Liver (tissue), 9 donors: Measurements from ENCODE around the gene HSDL2. TPM values are rescaled to one million over a fixed set of nuclear protein-coding genes. Genes with fewer than 3 reads are reported as not detected.

Experiments
- DNase-seq: peaks from one replicate; pipeline ENCODE4 v3.0.0-alpha.2; 2017; ENCODE audit warnings: low spot score
- H3K27ac ChIP-seq, 2 donors: one replicate each; pipeline ENCODE4 v1.7.0; 2013; ENCODE audit warnings: inconsistent platforms in 2 of 2, low read length in 2 of 2, control low read depth in 1 of 2, low read depth in 1 of 2, mild to moderate bottlenecking in 1 of 2
- H3K27me3 ChIP-seq, 4 donors: one replicate each; pipeline versions ENCODE4 v1.6.1 to v1.7.0; 2013; ENCODE audit warnings: low read length in 3 of 4, inconsistent platforms in 1 of 4, mild to moderate bottlenecking in 1 of 4, moderate library complexity in 1 of 4; ENCODE audit not compliant: control insufficient read depth in 4 of 4, insufficient read depth in 4 of 4
- H3K36me3 ChIP-seq, 4 donors: one replicate each; pipeline versions ENCODE4 v1.6.1 to v1.7.0; 2013; ENCODE audit warnings: low read length in 3 of 4, mild to moderate bottlenecking in 3 of 4, low read depth in 1 of 4, moderate library complexity in 1 of 4; ENCODE audit not compliant: control insufficient read depth in 4 of 4, insufficient read depth in 3 of 4
- H3K4me1 ChIP-seq, 4 donors: one replicate each; pipeline versions ENCODE4 v1.6.1 to v1.7.0; 2013; ENCODE audit warnings: low read length in 3 of 4, mild to moderate bottlenecking in 3 of 4, moderate library complexity in 1 of 4; ENCODE audit not compliant: control insufficient read depth in 4 of 4, insufficient read depth in 4 of 4
- H3K4me3 ChIP-seq, 3 donors: one replicate each; pipeline versions ENCODE4 v1.6.1 to v1.7.0; 2013; ENCODE audit warnings: low read length in 3 of 3, control low read depth in 1 of 3, low read depth in 1 of 3, mild to moderate bottlenecking in 1 of 3
- H3K9ac ChIP-seq, 2 donors: one replicate each; pipeline ENCODE4 v1.7.0; 2013; ENCODE audit warnings: low read length in 2 of 2, mild to moderate bottlenecking in 2 of 2, moderate library complexity in 2 of 2, control low read depth in 1 of 2, low read depth in 1 of 2
- H3K9me3 ChIP-seq, 4 donors: one replicate each; pipeline versions ENCODE4 v1.6.1 to v1.7.0; 2013; ENCODE audit warnings: low read length in 3 of 4; ENCODE audit not compliant: control insufficient read depth in 4 of 4
- ATF3 ChIP-seq: IDR thresholded peaks from 2 replicates; pipeline ENCODE4 v1.6.1; 2016; ENCODE audit warnings: antibody characterized with exemption
- CTCF ChIP-seq: fragments of 150-350 bp; IDR thresholded peaks from 2 replicates; pipeline ENCODE4 v1.5.1; 2017; ENCODE audit warnings: improper control_type of control experiment, low read depth, low read length; ENCODE audit not compliant: missing input control
- EGR1 ChIP-seq, 2 donors: IDR thresholded peaks; 2 replicates each; pipeline ENCODE4 v1.6.1; 2016 to 2018; ENCODE audit warnings: antibody characterized with exemption in 2 of 2, low read depth in 2 of 2
- FOXA1 ChIP-seq: IDR thresholded peaks from 2 replicates; pipeline ENCODE4 v1.6.1; 2016; ENCODE audit warnings: antibody characterized with exemption
- FOXA2 ChIP-seq: IDR thresholded peaks from 2 replicates; pipeline ENCODE4 v1.6.1; 2016; ENCODE audit warnings: antibody characterized with exemption
- HNF4A ChIP-seq, 2 donors: conservative IDR thresholded peaks; 2 replicates each; pipeline ENCODE4 v1.6.1; 2016; ENCODE audit warnings: antibody characterized with exemption in 2 of 2, mild to moderate bottlenecking in 2 of 2
- HNF4G ChIP-seq: IDR thresholded peaks from 2 replicates; pipeline ENCODE4 v1.6.1; 2016; ENCODE audit warnings: antibody characterized with exemption
- JUND ChIP-seq, 2 donors: IDR thresholded peaks; 2 replicates each; pipeline ENCODE4 v1.6.1; 2016; ENCODE audit warnings: antibody characterized with exemption in 2 of 2
- NR2F2 ChIP-seq: IDR thresholded peaks from 2 replicates; pipeline ENCODE4 v1.6.1; 2016; ENCODE audit warnings: antibody characterized with exemption
- RAD21 ChIP-seq, 2 donors: IDR thresholded peaks; 2 replicates each; pipeline ENCODE4 v1.6.1; 2016; ENCODE audit warnings: antibody characterized with exemption in 2 of 2, mild to moderate bottlenecking in 2 of 2
- RXRA ChIP-seq, 2 donors: IDR thresholded peaks; 2 replicates each; pipeline ENCODE4 v1.6.1; 2017 to 2018; ENCODE audit warnings: antibody characterized with exemption in 2 of 2, mild to moderate bottlenecking in 1 of 2
- SP1 ChIP-seq: IDR thresholded peaks from 2 replicates; pipeline ENCODE4 v1.6.1; 2018; ENCODE audit warnings: antibody characterized with exemption, mild to moderate bottlenecking
- YY1 ChIP-seq: IDR thresholded peaks from 2 replicates; pipeline ENCODE4 v1.6.1; 2016; ENCODE audit warnings: antibody characterized with exemption, mild to moderate bottlenecking
- WGBS: extraction: QIAGEN DNeasy Blood & Tissue Kit; methylation state at CpG from one replicate; pipeline ENCODE4 v1.1.7; 2013; 5-methylcytosine and 5-hydroxymethylcytosine counted together
- polyA plus RNA-seq, 2 donors: library from polyadenylated mRNA; stranded (reverse) in 1 of 2; unstranded in 1 of 2; fragments of 200-250 nt in 1 of 2; fragments of >200 nt in 1 of 2; fragmentation: Nextera tagmentation in 1 of 2; extraction: Ambion mirVana in 1 of 2; gene quantifications; one replicate each; pipeline versions ENCODE4 v1.2.1 to v1.2.3, GENCODE V29; 2013 to 2015
- total RNA-seq, 2 donors: library from RNA; depleted of rRNA; stranded (reverse); fragments of >200 nt; gene quantifications; one replicate each; pipeline ENCODE4 v1.2.3, GENCODE V29; 2014
- TF ChIP-seq, protein P1 (sequence below): IDR thresholded peaks from 2 replicates; pipeline ENCODE4 v1.6.1; 2016; ENCODE audit warnings: antibody characterized with exemption
- TF ChIP-seq, protein P2 (sequence below): IDR thresholded peaks from 2 replicates; pipeline ENCODE4 v1.6.1; 2016; ENCODE audit warnings: antibody characterized with exemption, mild to moderate bottlenecking
- donor health status: healthy.
- donor health status: healthy.
- donor health status: healthy.
- donor health status: healthy.
- donor health status: healthy.

HSDL2 gene
- total and polyA plus RNA-seq, 4 donors, result 26.1 to 135 (median 79.6) TPM

DNA sequence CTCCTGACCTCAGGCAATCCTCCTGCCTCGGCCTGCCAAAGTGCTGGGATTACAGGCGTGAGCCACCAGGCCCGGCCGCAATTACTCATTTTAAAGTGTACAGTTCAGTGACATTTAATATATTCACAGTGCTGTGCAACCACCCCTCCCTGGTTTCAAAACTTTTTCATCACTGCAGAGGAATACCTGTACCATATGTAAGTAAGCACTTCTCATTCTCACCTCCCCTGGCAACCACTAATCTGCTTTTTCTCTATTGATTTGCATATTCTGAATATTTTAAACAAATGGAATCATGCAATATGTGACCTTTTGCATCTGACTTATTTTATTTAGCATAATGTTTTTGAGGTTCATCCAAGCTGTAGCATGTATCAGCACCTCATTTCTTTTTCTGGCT is 85.4 kb downstream of the HSDL2 start:
- WGBS, result 98% methylated on average over 4 of the region's 4 CpGs
- Histone ChIP-seq H3K27ac (no peak overlapping the region), H3K9ac (no peak overlapping the region), H3K36me3 (peaks cover 7 to 41% (median 25%) of the 10 kb centered on the region in 4 donors), H3K4me1 (no peaks in the 10 kb centered on the region), H3K27me3 (no peaks in the 10 kb centered on the region), H3K4me3 (no peak overlapping the region), H3K9me3 (no peaks in the 10 kb centered on the region)
- TF ChIP-seq HNF4G, result no peak
- no peak for TF ChIP-seq FOXA2
- TF ChIP-seq NR2F2, result no peak
- no peak for DNase-seq

DNA sequence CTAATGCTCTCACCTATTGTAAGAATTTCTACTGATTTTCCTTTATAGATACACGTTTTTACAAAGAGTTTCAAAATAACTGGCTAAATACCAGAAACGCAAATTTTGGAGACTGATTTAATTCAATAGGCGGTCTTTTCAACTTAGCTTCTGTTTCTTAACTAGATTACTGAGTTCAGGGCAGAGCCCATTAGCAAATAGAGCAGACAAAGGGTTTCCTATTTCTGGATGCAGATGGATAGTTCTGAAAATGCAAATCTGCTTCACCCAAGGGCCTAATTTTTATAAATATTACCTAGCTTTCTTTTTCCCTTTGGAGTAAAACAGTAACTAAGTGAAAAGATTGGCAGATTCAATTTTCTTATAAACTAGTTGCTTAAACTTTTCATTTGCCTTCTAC is 93.1 kb downstream of the HSDL2 start:
- DNase-seq, result no peak
- no peaks in the 10 kb centered on the region for H3K27me3 ChIP-seq
- H3K4me1 ChIP-seq, result no peaks in the 10 kb centered on the region
- H3K36me3 ChIP-seq, result peaks cover 0 to 32% (median 17%) of the 10 kb centered on the region in 4 donors
- TF ChIP-seq, protein P1, sequence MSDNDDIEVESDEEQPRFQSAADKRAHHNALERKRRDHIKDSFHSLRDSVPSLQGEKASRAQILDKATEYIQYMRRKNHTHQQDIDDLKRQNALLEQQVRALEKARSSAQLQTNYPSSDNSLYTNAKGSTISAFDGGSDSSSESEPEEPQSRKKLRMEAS, result no peak
- TF ChIP-seq, protein P2, sequence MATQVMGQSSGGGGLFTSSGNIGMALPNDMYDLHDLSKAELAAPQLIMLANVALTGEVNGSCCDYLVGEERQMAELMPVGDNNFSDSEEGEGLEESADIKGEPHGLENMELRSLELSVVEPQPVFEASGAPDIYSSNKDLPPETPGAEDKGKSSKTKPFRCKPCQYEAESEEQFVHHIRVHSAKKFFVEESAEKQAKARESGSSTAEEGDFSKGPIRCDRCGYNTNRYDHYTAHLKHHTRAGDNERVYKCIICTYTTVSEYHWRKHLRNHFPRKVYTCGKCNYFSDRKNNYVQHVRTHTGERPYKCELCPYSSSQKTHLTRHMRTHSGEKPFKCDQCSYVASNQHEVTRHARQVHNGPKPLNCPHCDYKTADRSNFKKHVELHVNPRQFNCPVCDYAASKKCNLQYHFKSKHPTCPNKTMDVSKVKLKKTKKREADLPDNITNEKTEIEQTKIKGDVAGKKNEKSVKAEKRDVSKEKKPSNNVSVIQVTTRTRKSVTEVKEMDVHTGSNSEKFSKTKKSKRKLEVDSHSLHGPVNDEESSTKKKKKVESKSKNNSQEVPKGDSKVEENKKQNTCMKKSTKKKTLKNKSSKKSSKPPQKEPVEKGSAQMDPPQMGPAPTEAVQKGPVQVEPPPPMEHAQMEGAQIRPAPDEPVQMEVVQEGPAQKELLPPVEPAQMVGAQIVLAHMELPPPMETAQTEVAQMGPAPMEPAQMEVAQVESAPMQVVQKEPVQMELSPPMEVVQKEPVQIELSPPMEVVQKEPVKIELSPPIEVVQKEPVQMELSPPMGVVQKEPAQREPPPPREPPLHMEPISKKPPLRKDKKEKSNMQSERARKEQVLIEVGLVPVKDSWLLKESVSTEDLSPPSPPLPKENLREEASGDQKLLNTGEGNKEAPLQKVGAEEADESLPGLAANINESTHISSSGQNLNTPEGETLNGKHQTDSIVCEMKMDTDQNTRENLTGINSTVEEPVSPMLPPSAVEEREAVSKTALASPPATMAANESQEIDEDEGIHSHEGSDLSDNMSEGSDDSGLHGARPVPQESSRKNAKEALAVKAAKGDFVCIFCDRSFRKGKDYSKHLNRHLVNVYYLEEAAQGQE, result no peak
- TF ChIP-seq NR2F2 (no peak), HNF4G (no peak), EGR1 (IDR thresholded peaks at IDR 0.05; ENCODE audit: low read depth in 2 of 2) (no peak), JUND (IDR thresholded peaks at IDR 0.05) (no peak), CTCF (no peak), HNF4A (conservative IDR thresholded peaks at IDR 0.05) (no peak), SP1 (no peak), RXRA (IDR thresholded peaks at IDR 0.05) (no peak), RAD21 (IDR thresholded peaks at IDR 0.05) (no peak), ATF3 (no peak), FOXA2 (no peak), YY1 (no peak), FOXA1 (no peak)
- no peak overlapping the region for H3K9ac ChIP-seq
- peaks cover 0 to 7% (median 5%) of the 10 kb centered on the region in 4 donors for H3K9me3 ChIP-seq
- 91% methylated on average over 3 of the region's 3 CpGs for WGBS
- no peak overlapping the region for H3K4me3 ChIP-seq
- no peak overlapping the region for H3K27ac ChIP-seq
